Activated T-helper 1 cell treated with Interleukin-2 at 50 U/mL for 16 hours (primary cell): ENCODE measurements around the gene CHCHD1.
"Not testable (repeated sequence)": the region's sequence is repeated elsewhere in the genome, so short reads cannot be mapped to it uniquely, and the experiment has no call there.

ENCODE experiments used
- DNase-seq: peaks from one replicate; pipeline ENCODE4 v3.0.0-alpha.2; 2020; ENCODE audit warnings: low read depth

The CHCHD1 gene

GRCh38 chr10:73813333-73813732 lies 31.5 kb downstream of the CHCHD1 start:
- DNase-seq: no peak

- no peak for DNase-seq
Measured at GRCh38 chr10:73814276-73814895, 32.5 kb downstream of the CHCHD1 start.

GRCh38 chr10:73814896-73815718 lies 33.3 kb downstream of the CHCHD1 start:
- DNase-seq: no peak

GRCh38 chr10:73815719-73816030 lies 33.8 kb downstream of the CHCHD1 start:
- no peak for DNase-seq

GRCh38 chr10:73816917-73817729 lies 35.3 kb downstream of the CHCHD1 start:
- no peak for DNase-seq

GRCh38 chr10:73817826-73818225 lies 36.0 kb downstream of the CHCHD1 start:
- no peak for DNase-seq

- DNase-seq: no peak
Measured at GRCh38 chr10:73818402-73818801, 36.6 kb downstream of the CHCHD1 start.

- no peak for DNase-seq
Measured at GRCh38 chr10:73819081-73819480, 37.2 kb downstream of the CHCHD1 start.

GRCh38 chr10:73819513-73820093 lies 37.8 kb downstream of the CHCHD1 start:
- DNase-seq: no peak

- DNase-seq: no peak
Measured at GRCh38 chr10:73823391-73823790, 41.5 kb downstream of the CHCHD1 start.

GRCh38 chr10:73824146-73824725 lies 42.4 kb downstream of the CHCHD1 start:
- DNase-seq: no peak

GRCh38 chr10:73827346-73828089 lies 45.7 kb downstream of the CHCHD1 start:
- DNase-seq: no peak

GRCh38 chr10:73828161-73828560 lies 46.3 kb downstream of the CHCHD1 start:
- no peak for DNase-seq

GRCh38 chr10:73829090-73829489 lies 47.2 kb downstream of the CHCHD1 start:
- not testable (repeated sequence) for DNase-seq
